B cell (primary cell): ENCODE data around the gene HS3ST5. TPM values are rescaled to one million over a fixed set of nuclear protein-coding genes. Genes with fewer than 3 reads are reported as not detected.

ENCODE experiments used
- ATAC-seq: fragments of 200-7000 bp; cut with Tn5 transposase; one replicate; pipeline ENCODE4 v1.10.0; 2021; ENCODE audit warnings: low read depth, mild to moderate bottlenecking, moderate number of reproducible peaks, moderate library complexity
- CTCF ChIA-PET: fragments of 350-600 bp; sonication (Branson Sonifier 250); formaldehyde crosslinking; loops from one replicate; lab custom pipeline; 2021; ENCODE audit warnings: antibody characterized with exemption, inconsistent platforms; lab: Charles Lee
- POLR2A ChIA-PET: fragments of 350-600 bp; sonication (Branson Sonifier 250); formaldehyde crosslinking; loops from one replicate; lab custom pipeline; 2021; ENCODE audit warnings: antibody characterized with exemption; lab: Charles Lee
- DNase-seq: peaks from one replicate; pipeline ENCODE4 v3.0.0; 2013
- H2AFZ ChIP-seq: 2 replicates; pipeline ENCODE4 v1.6.1; 2012; ENCODE audit warnings: mild to moderate bottlenecking, low read depth, low read length; ENCODE audit not compliant: insufficient read depth, poor library complexity, severe bottlenecking
- H3K27ac ChIP-seq, 2 donors: 1 replicate in 1 of 2; 2 replicates in 1 of 2; pipeline ENCODE4 v1.5.1; 2012 to 2013; ENCODE audit warnings: low read length in 2 of 2, mild to moderate bottlenecking in 2 of 2, moderate library complexity in 1 of 2
- H3K27me3 ChIP-seq, 4 experiments: fragments of 200-600 bp in 1 of 4; sonication (generic) in 1 of 4; replicated peaks in 1 of 4; 1 replicate in 2 of 4; 2 replicates in 2 of 4; pipeline versions ENCODE4 v1.6.1 to v1.7.0; 2013 to 2016; ENCODE audit warnings: low read length in 3 of 4, mild to moderate bottlenecking in 2 of 4, mixed read lengths in 1 of 4, moderate library complexity in 1 of 4; ENCODE audit not compliant: insufficient read depth in 4 of 4, control insufficient read depth in 3 of 4; ENCODE audit errors: control extremely low read depth in 1 of 4
- H3K36me3 ChIP-seq, 2 experiments: replicated peaks in 1 of 2; 1 replicate in 1 of 2; 2 replicates in 1 of 2; pipeline versions ENCODE4 v1.6.1 to v1.7.1; 2013; ENCODE audit warnings: low read length in 1 of 2; ENCODE audit not compliant: insufficient read depth in 2 of 2, control insufficient read depth in 1 of 2; ENCODE audit errors: control extremely low read depth in 1 of 2, extremely low read depth in 1 of 2
- H3K4me1 ChIP-seq, 2 donors: fragments of 200-600 bp in 1 of 2; sonication (generic) in 1 of 2; 1 replicate in 1 of 2; 2 replicates in 1 of 2; pipeline versions ENCODE4 v1.5.1 to v1.6.1; 2013 to 2017; ENCODE audit warnings: low read length in 2 of 2; ENCODE audit not compliant: control insufficient read depth in 2 of 2, insufficient read depth in 2 of 2
- H3K4me2 ChIP-seq: replicated peaks from 2 replicates; pipeline ENCODE3; 2012; ENCODE audit warnings: mild to moderate bottlenecking, low read depth, low read length; ENCODE audit not compliant: poor library complexity, severe bottlenecking
- H3K4me3 ChIP-seq, 5 experiments: fragments of 200-600 bp in 1 of 5; sonication (generic) in 1 of 5; 1 replicate in 3 of 5; 2 replicates in 2 of 5; pipeline versions ENCODE4 v1.5.1 to v1.7.0; 2011 to 2016; ENCODE audit warnings: low read length in 4 of 5, mild to moderate bottlenecking in 4 of 5, low read depth in 2 of 5, control low read depth in 1 of 5, moderate library complexity in 1 of 5; ENCODE audit not compliant: insufficient read depth in 1 of 5; ENCODE audit errors: control extremely low read depth in 1 of 5, extremely low read depth in 1 of 5
- H3K79me2 ChIP-seq: fragments of 200-600 bp; sonication (generic); one replicate; pipeline ENCODE4 v1.6.0; 2016; ENCODE audit warnings: low read length; ENCODE audit not compliant: control insufficient read depth, insufficient read depth
- H3K9ac ChIP-seq: fragments of 200-600 bp; sonication (generic); 2 replicates; pipeline ENCODE4 v1.6.1; 2017; ENCODE audit warnings: mild to moderate bottlenecking, low read length, moderate library complexity
- H3K9me3 ChIP-seq, 3 donors: one replicate each; pipeline versions ENCODE4 v1.6.1 to v1.7.1; 2013; ENCODE audit warnings: low read length in 2 of 3; ENCODE audit not compliant: control insufficient read depth in 2 of 3, insufficient read depth in 1 of 3; ENCODE audit errors: control extremely low read depth in 1 of 3
- H4K20me1 ChIP-seq: 2 replicates; pipeline ENCODE4 v1.6.0; 2012; ENCODE audit warnings: mild to moderate bottlenecking, low read length; ENCODE audit not compliant: insufficient read depth, control insufficient read depth, poor library complexity, severe bottlenecking
- H3K27ac Mint-ChIP-seq: one replicate; pipeline ENCODE4 v1.8.0; 2021; ENCODE audit warnings: mixed read lengths
- H3K27me3 Mint-ChIP-seq: one replicate; pipeline ENCODE4 v1.8.0; 2021; ENCODE audit warnings: mixed read lengths
- H3K4me1 Mint-ChIP-seq: one replicate; pipeline ENCODE4 v1.8.0; 2021; ENCODE audit warnings: mixed read lengths
- H3K4me3 Mint-ChIP-seq: one replicate; pipeline ENCODE4 v1.8.0; 2021; ENCODE audit warnings: mixed read lengths
- H3K9me3 Mint-ChIP-seq: one replicate; pipeline ENCODE4 v1.8.0; 2022; ENCODE audit warnings: mixed read lengths; ENCODE audit not compliant: insufficient read depth
- CTCF ChIP-seq: fragments of 200-600 bp; IDR thresholded peaks from one replicate; pipeline ENCODE4 v1.8.0; 2022; ENCODE audit warnings: antibody characterized with exemption, mild to moderate bottlenecking
- EZH2 ChIP-seq: IDR thresholded peaks from 2 replicates; pipeline ENCODE4 v1.6.1; 2012; ENCODE audit warnings: borderline replicate concordance, low read depth, mild to moderate bottlenecking, moderate library complexity, low read length; ENCODE audit not compliant: insufficient read depth, poor library complexity, severe bottlenecking
- WGBS: methylation state at CpG from one replicate; pipeline ENCODE4 v1.1.5; 2013; ENCODE audit warnings: missing lambda C conversion rate; ENCODE audit not compliant: insufficient coverage; 5-methylcytosine and 5-hydroxymethylcytosine counted together
- intact Hi-C: fragments of 100-400 bp; cut with micrococcal nuclease; formaldehyde crosslinking; loops from one replicate; pipeline ENCODE4 v1.10.0; 2022
- polyA plus RNA-seq: library from polyadenylated mRNA; depleted of rRNA; stranded (reverse); fragments of >200 nt; gene quantifications from 2 replicates; pipeline ENCODE4 v1.2.3, GENCODE V29; 2012
- total RNA-seq, 2 donors: library from RNA; stranded (reverse); fragments of 120-200 nt in 1 of 2; gene quantifications; 1 replicate in 1 of 2; 2 replicates in 1 of 2; pipeline versions ENCODE4 v1.2.3 to v1.2.4, GENCODE V29; 2013 to 2022

The HS3ST5 gene
- total and polyA plus RNA-seq, 2 donors (not counting 1 experiment from before 2014, with no cell fraction given) = not detected

- H3K9me3 Mint-ChIP-seq = no peaks in the 10 kb centered on the region
- H3K4me1 Mint-ChIP-seq = no peaks in the 10 kb centered on the region
- Histone ChIP-seq H3K27me3 (no peaks in the 10 kb centered on the region), H3K4me3 (no peak overlapping the region), H2AFZ (no peak overlapping the region), H3K9me3 (peaks cover 0 to 7% (median 0%) of the 10 kb centered on the region in 3 donors), H4K20me1 (no peaks in the 10 kb centered on the region), H3K4me1 (no peaks in the 10 kb centered on the region), H3K36me3 (no peaks in the 10 kb centered on the region), H3K4me2 (no peak overlapping the region), H3K9ac (no peak overlapping the region), H3K27ac (no peak overlapping the region), H3K79me2 (no peaks in the 10 kb centered on the region)
- ChIA-PET CTCF (no interaction called here), POLR2A (no interaction called here)
- no CpG with 5 or more reads among the region's 2 CpGs for WGBS
- intact Hi-C loops = no loop called here
- DNase-seq (no peak), ATAC-seq (no peak)
- TF ChIP-seq EZH2 (no peak), CTCF (no peak)
- H3K27me3 Mint-ChIP-seq = no peaks in the 10 kb centered on the region
- H3K4me3 Mint-ChIP-seq = no peak overlapping the region
- no peak overlapping the region for H3K27ac Mint-ChIP-seq
Measured at GRCh38 chr6:114258376-114258775, 84.4 kb downstream of the HS3ST5 start.

GRCh38 chr6:114253431-114253830, 89.4 kb downstream of the HS3ST5 start:
- H3K27ac ChIP-seq = no peak overlapping the region
- no peaks in the 10 kb centered on the region for H3K79me2 ChIP-seq
- intact Hi-C loops = no loop called here
- no peak for TF ChIP-seq CTCF
- no peak for TF ChIP-seq EZH2
- POLR2A ChIA-PET = no interaction called here
- no peak overlapping the region for H3K4me2 ChIP-seq
- H4K20me1 ChIP-seq = no peaks in the 10 kb centered on the region
- CTCF ChIA-PET = no interaction called here
- no peak overlapping the region for H3K9ac ChIP-seq
- no peaks in the 10 kb centered on the region for H3K27me3 Mint-ChIP-seq
- no peak for ATAC-seq
- H3K27me3 ChIP-seq = no peaks in the 10 kb centered on the region
- H3K4me1 Mint-ChIP-seq = no peaks in the 10 kb centered on the region
- H3K4me1 ChIP-seq = no peaks in the 10 kb centered on the region
- H3K9me3 ChIP-seq = peaks cover 0 to 7% (median 0%) of the 10 kb centered on the region in 3 donors
- WGBS = no CpG with 5 or more reads among the region's 3 CpGs
- no peak overlapping the region for H2AFZ ChIP-seq
- DNase-seq = no peak
- no peaks in the 10 kb centered on the region for H3K36me3 ChIP-seq
- no peaks in the 10 kb centered on the region for H3K9me3 Mint-ChIP-seq
- no peak overlapping the region for H3K4me3 Mint-ChIP-seq
- H3K27ac Mint-ChIP-seq = no peak overlapping the region
- H3K4me3 ChIP-seq = no peak overlapping the region
